Measurements from ENCODE around the gene TEX22.

Gene TEX22

GRCh38 chr14:105450864-105451720 is 52.8 kb downstream of the TEX22 start:
- TF ChIP-seq POLR2A (IDR thresholded peaks at IDR 0.05; ENCODE audit: low read depth, low read length) (no peak), SPI1 (IDR thresholded peaks at IDR 0.05; ENCODE audit: low read depth, low read length) (no peak), PAX5 (IDR thresholded peaks at IDR 0.05; ENCODE audit: insufficient read depth, low read length, severe bottlenecking) (no peak), TAF1 (IDR thresholded peaks at IDR 0.05; ENCODE audit: low read depth, low read length) (no peak), POLR2AphosphoS5 (IDR thresholded peaks at IDR 0.05; ENCODE audit: low read depth, low read length) (no peak), POU2F2 (IDR thresholded peaks at IDR 0.05; ENCODE audit: low read depth, low read length) (no peak)
- DNase-seq (ENCODE audit: insufficient read length, low spot score) (no peak), FAIRE-seq (no peak)

- DNase-seq (ENCODE audit: insufficient read length, low spot score) (no peak), FAIRE-seq (no peak)
- no peak for TF ChIP-seq TAF1 (IDR thresholded peaks at IDR 0.05; ENCODE audit: low read depth, low read length)
- TF ChIP-seq POU2F2 (IDR thresholded peaks at IDR 0.05; ENCODE audit: low read depth, low read length): no peak
- no peak for TF ChIP-seq POLR2A (IDR thresholded peaks at IDR 0.05; ENCODE audit: low read depth, low read length)
These were observed 54.6 kb downstream of the TEX22 start for GRCh38 chr14:105452963-105453362.

GRCh38 chr14:105453847-105454246 is 55.5 kb downstream of the TEX22 start:
- DNase-seq (ENCODE audit: insufficient read length, low spot score): no peak
- no peak for FAIRE-seq
- TF ChIP-seq POU2F2 (IDR thresholded peaks at IDR 0.05; ENCODE audit: low read depth, low read length) (no peak), SPI1 (IDR thresholded peaks at IDR 0.05; ENCODE audit: low read depth, low read length) (no peak), PAX5 (IDR thresholded peaks at IDR 0.05; ENCODE audit: insufficient read depth, low read length, severe bottlenecking) (no peak), POLR2A (IDR thresholded peaks at IDR 0.05; ENCODE audit: low read depth, low read length) (no peak), POLR2AphosphoS5 (IDR thresholded peaks at IDR 0.05; ENCODE audit: low read depth, low read length) (no peak), TAF1 (IDR thresholded peaks at IDR 0.05; ENCODE audit: low read depth, low read length) (no peak)

GRCh38 chr14:105455086-105455640 is 56.8 kb downstream of the TEX22 start:
- FAIRE-seq: no peak
- no peak for DNase-seq (ENCODE audit: insufficient read length, low spot score)
- TF ChIP-seq SPI1 (IDR thresholded peaks at IDR 0.05; ENCODE audit: low read depth, low read length) (no peak), POU2F2 (IDR thresholded peaks at IDR 0.05; ENCODE audit: low read depth, low read length) (no peak), POLR2A (IDR thresholded peaks at IDR 0.05; ENCODE audit: low read depth, low read length) (no peak), POLR2AphosphoS5 (IDR thresholded peaks at IDR 0.05; ENCODE audit: low read depth, low read length) (no peak), PAX5 (IDR thresholded peaks at IDR 0.05; ENCODE audit: insufficient read depth, low read length, severe bottlenecking) (no peak), TAF1 (IDR thresholded peaks at IDR 0.05; ENCODE audit: low read depth, low read length) (no peak)

- FAIRE-seq: no peak
- TF ChIP-seq POLR2A (IDR thresholded peaks at IDR 0.05; ENCODE audit: low read depth, low read length): no peak
- no peak for TF ChIP-seq POU2F2 (IDR thresholded peaks at IDR 0.05; ENCODE audit: low read depth, low read length)
- no peak for TF ChIP-seq TAF1 (IDR thresholded peaks at IDR 0.05; ENCODE audit: low read depth, low read length)
- no peak for TF ChIP-seq SPI1 (IDR thresholded peaks at IDR 0.05; ENCODE audit: low read depth, low read length)
- no peak for DNase-seq (ENCODE audit: insufficient read length, low spot score)
These were observed 57.7 kb downstream of the TEX22 start for GRCh38 chr14:105455766-105456660.

- TF ChIP-seq POLR2AphosphoS5 (IDR thresholded peaks at IDR 0.05; ENCODE audit: low read depth, low read length) (no peak), PAX5 (IDR thresholded peaks at IDR 0.05; ENCODE audit: insufficient read depth, low read length, severe bottlenecking) (no peak), TAF1 (IDR thresholded peaks at IDR 0.05; ENCODE audit: low read depth, low read length) (no peak), SPI1 (IDR thresholded peaks at IDR 0.05; ENCODE audit: low read depth, low read length) (no peak), POLR2A (IDR thresholded peaks at IDR 0.05; ENCODE audit: low read depth, low read length) (no peak), POU2F2 (IDR thresholded peaks at IDR 0.05; ENCODE audit: low read depth, low read length) (no peak)
- no peak for DNase-seq (ENCODE audit: insufficient read length, low spot score)
- no peak for FAIRE-seq
These were observed 58.6 kb downstream of the TEX22 start for GRCh38 chr14:105456736-105457617.

- DNase-seq (ENCODE audit: insufficient read length, low spot score): no peak
- FAIRE-seq: no peak
- no peak for TF ChIP-seq PAX5 (IDR thresholded peaks at IDR 0.05; ENCODE audit: insufficient read depth, low read length, severe bottlenecking)
- no peak for TF ChIP-seq SPI1 (IDR thresholded peaks at IDR 0.05; ENCODE audit: low read depth, low read length)
- TF ChIP-seq POU2F2 (IDR thresholded peaks at IDR 0.05; ENCODE audit: low read depth, low read length): no peak
- no peak for TF ChIP-seq TAF1 (IDR thresholded peaks at IDR 0.05; ENCODE audit: low read depth, low read length)
- no peak for TF ChIP-seq POLR2AphosphoS5 (IDR thresholded peaks at IDR 0.05; ENCODE audit: low read depth, low read length)
- no peak for TF ChIP-seq POLR2A (IDR thresholded peaks at IDR 0.05; ENCODE audit: low read depth, low read length)
These were observed 59.7 kb downstream of the TEX22 start for GRCh38 chr14:105458010-105458409.

- DNase-seq (ENCODE audit: insufficient read length, low spot score) (no peak), FAIRE-seq (no peak)
- no peak for TF ChIP-seq TAF1 (IDR thresholded peaks at IDR 0.05; ENCODE audit: low read depth, low read length)
- no peak for TF ChIP-seq POU2F2 (IDR thresholded peaks at IDR 0.05; ENCODE audit: low read depth, low read length)
- no peak for TF ChIP-seq POLR2A (IDR thresholded peaks at IDR 0.05; ENCODE audit: low read depth, low read length)
- TF ChIP-seq POLR2AphosphoS5 (IDR thresholded peaks at IDR 0.05; ENCODE audit: low read depth, low read length): no peak
- no peak for TF ChIP-seq PAX5 (IDR thresholded peaks at IDR 0.05; ENCODE audit: insufficient read depth, low read length, severe bottlenecking)
These were observed 60.2 kb downstream of the TEX22 start for GRCh38 chr14:105458571-105458970.

Data from GM12891 (cell line).